HepG2 (cell line): Measurements from ENCODE around the gene SOAT2. TPM values are rescaled to one million over a fixed set of nuclear protein-coding genes. Genes with fewer than 3 reads are reported as not detected.

ENCODE experiments used
- CTCF ChIP-seq: sonication (generic); formaldehyde crosslinking; IDR thresholded peaks from 2 replicates; pipeline ENCODE4 v1.5.0; 2020; ENCODE audit warnings: mild to moderate bottlenecking, missing genetic modification reagents, moderate library complexity
- HMGXB4 ChIP-seq, 2 experiments: sonication (generic) in 1 of 2; formaldehyde crosslinking in 1 of 2; IDR thresholded peaks; 2 replicates each; pipeline versions ENCODE4 v1.4.0 to v1.6.1; 2018 to 2020; ENCODE audit warnings: missing genetic modification reagents in 2 of 2, borderline replicate concordance in 1 of 2, low read depth in 1 of 2, mild to moderate bottlenecking in 1 of 2, missing biosample characterization in 1 of 2
- KMT2B ChIP-seq: IDR thresholded peaks from 2 replicates; pipeline ENCODE4 v1.6.1; 2016; ENCODE audit warnings: missing genetic modification reagents, missing compliant biosample characterization
- RNF219 ChIP-seq: sonication (generic); formaldehyde crosslinking; IDR thresholded peaks from 2 replicates; pipeline ENCODE4 v1.5.0; 2020; ENCODE audit warnings: mild to moderate bottlenecking, missing genetic modification reagents
- SNAPC4 ChIP-seq: sonication (generic); formaldehyde crosslinking; IDR thresholded peaks from 2 replicates; pipeline ENCODE4 v1.4.0; 2020; ENCODE audit warnings: mild to moderate bottlenecking, missing genetic modification reagents
- ZNF253 ChIP-seq: sonication (generic); formaldehyde crosslinking; IDR thresholded peaks from 2 replicates; pipeline ENCODE4 v1.8.0; 2022; ENCODE audit warnings: mild to moderate bottlenecking, missing genetic modification reagents, borderline replicate concordance
- ZNF274 ChIP-seq: sonication (generic); formaldehyde crosslinking; IDR thresholded peaks from 2 replicates; pipeline ENCODE4 v1.5.1; 2020; ENCODE audit warnings: mild to moderate bottlenecking, missing genetic modification reagents
- ZNF281 ChIP-seq: sonication (generic); formaldehyde crosslinking; IDR thresholded peaks from 2 replicates; pipeline ENCODE4 v1.4.0; 2020; ENCODE audit warnings: missing genetic modification reagents, borderline replicate concordance
- ZNF607 ChIP-seq: sonication (generic); formaldehyde crosslinking; IDR thresholded peaks from 2 replicates; pipeline ENCODE4 v1.5.1; 2020; ENCODE audit warnings: missing genetic modification reagents, mild to moderate bottlenecking, borderline replicate concordance
- ZNF691 ChIP-seq: sonication (generic); formaldehyde crosslinking; IDR thresholded peaks from 2 replicates; pipeline ENCODE4 v1.4.0; 2020; ENCODE audit warnings: missing genetic modification reagents, low read depth, mild to moderate bottlenecking, borderline replicate concordance
- polyA plus RNA-seq, 8 experiments: library from polyadenylated mRNA; depleted of rRNA in 3 of 8; stranded (reverse) in 7 of 8; unstranded in 1 of 8; fragments of >200 nt; fragmentation: Illumina TruSeq in 4 of 8; extraction: Trizol in 4 of 8; gene quantifications; 2 replicates each; pipeline versions ENCODE4 v1.2.1 to v1.2.3, GENCODE V29; 2011 to 2016; ENCODE audit warnings: low read depth in 4 of 8, missing spikeins in 1 of 8, mixed read lengths in 1 of 8; ENCODE audit not compliant: insufficient read depth in 1 of 8
- total RNA-seq, 5 experiments: library from RNA; depleted of rRNA; stranded (reverse); fragments of >200 nt; fragmentation: Illumina TruSeq; extraction: Trizol; gene quantifications; 2 replicates each; pipeline ENCODE4 v1.2.3, GENCODE V29; 2016; ENCODE audit warnings: low read depth in 1 of 5

SOAT2 gene
- total and polyA plus RNA-seq, 2 of the 13 experiments (the other 11 are each of a cell fraction or from before 2014, with no cell fraction given): 14.9 to 108 TPM

- TF ChIP-seq RNF219 (CRISPR knock-in tag): no peak
- TF ChIP-seq ZNF253 (CRISPR knock-in tag): no peak
- TF ChIP-seq ZNF281 (CRISPR knock-in tag): no peak
- no peak for TF ChIP-seq KMT2B (CRISPR knock-in tag)
- peak; percentile 62; the same call in 1 of the 2 replicates for TF ChIP-seq ZNF274 (CRISPR knock-in tag)
- peak; percentile 75 to 87 for TF ChIP-seq HMGXB4 (CRISPR knock-in tag; IDR thresholded peaks at IDR 0.05; ENCODE audit: borderline replicate concordance in 1 of 2, low read depth in 1 of 2)
- TF ChIP-seq ZNF691: peak; percentile 75; the same call in 1 of the 2 replicates
- TF ChIP-seq CTCF: peak; percentile 99
- TF ChIP-seq SNAPC4 (CRISPR knock-in tag): no peak
- 0 out of 2 replicates have a peak, but pooled peaks have one; percentile 39 for TF ChIP-seq ZNF607 (CRISPR knock-in tag)
Measured at GRCh38 chr12:53159195-53159839, 56.0 kb downstream of the SOAT2 start (continued).
